HG02571 (cell line): ENCODE measurements around the gene LAMC3.

Experiments used
- ATAC-seq: cut with Tn5 transposase; IDR thresholded peaks from one replicate; pipeline ENCODE4 v1.9.1; 2021; ENCODE audit warnings: mild to moderate bottlenecking, moderate library complexity; ENCODE audit not compliant: unreplicated experiment

Gene LAMC3

GRCh38 chr9:130977811-130978221, 31.2 kb upstream of the LAMC3 start:
- no peak for ATAC-seq

DNA sequence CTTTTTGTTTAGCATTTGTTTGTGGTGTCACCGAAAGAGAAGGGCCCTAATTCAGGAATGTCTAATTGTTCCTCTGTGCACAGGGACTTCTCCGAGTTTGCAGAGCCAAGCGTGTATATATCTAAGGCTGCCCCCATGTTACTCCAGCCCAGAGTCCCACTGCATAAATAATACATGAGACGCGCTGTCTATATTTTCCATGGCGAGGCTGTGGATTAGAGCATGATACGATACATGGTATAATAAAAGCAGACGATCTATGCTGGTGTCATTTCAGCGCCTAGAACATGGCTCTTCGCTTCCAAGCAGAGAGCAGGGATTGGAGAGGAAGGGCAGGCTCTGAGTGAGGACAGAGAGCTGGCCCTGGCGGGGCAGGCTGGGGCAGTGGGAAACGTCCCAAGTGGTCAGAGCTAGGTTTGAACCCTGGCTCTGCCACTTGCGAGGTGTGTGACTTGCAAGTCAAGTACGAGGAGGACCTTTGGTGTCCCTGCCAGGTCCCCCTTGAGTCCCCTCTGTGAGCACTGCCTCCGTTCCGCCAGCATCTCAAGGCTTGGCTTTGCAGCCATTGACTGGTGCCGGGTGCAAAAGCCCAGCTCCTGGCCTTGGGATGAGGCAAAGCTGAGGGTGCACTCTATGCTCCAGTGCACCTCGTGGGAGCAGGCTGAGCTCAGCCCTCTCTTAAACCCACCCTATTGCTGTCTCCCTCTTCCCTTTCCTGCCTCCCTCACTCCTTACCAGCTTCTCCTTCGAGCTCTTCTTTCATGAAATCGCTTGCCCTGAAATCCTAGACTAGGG, 29.2 kb upstream of the LAMC3 start:
- ATAC-seq = no peak

- ATAC-seq = no peak
Observed at GRCh38 chr9:130980526-130980925, 28.4 kb upstream of the LAMC3 start.

- no peak for ATAC-seq
Observed at GRCh38 chr9:130981002-130981755, 27.8 kb upstream of the LAMC3 start.

DNA sequence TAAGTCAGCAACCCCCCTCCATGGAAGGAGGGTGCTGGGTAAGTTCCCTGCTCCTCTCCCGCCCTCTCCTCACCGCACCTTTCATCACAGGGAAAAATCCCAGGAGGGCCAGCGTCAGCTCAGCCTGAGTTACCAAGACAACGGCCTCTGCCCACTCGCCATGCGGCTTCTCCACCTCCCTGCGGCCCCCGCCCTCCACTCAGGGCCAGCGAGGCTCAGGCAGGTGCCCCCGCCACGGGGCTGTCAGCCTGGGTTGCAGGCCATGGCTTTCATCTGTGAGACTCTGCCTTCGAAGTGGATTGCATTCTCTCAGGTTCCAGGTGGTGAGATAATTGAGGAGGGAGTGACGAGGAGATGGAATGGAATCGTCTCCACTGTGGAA, 27.2 kb upstream of the LAMC3 start:
- no peak for ATAC-seq

GRCh38 chr9:130982636-130983358, 26.2 kb upstream of the LAMC3 start:
- ATAC-seq = no peak

DNA sequence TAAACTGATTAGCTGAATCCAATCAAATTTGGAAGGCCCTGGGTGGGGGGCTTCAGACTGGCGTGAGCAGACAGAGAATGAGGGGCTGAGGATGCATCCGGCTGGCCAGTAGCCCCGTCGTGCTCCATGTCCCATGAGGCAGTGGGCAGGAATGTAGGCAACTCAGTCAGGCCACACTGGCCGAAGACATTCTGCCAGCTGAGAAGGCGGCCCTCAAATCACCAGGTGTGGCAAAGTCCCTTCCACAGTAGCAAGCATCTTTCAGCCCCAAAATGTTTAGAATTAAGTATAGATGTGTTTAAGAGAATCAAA, 25.7 kb upstream of the LAMC3 start:
- ATAC-seq = no peak

DNA sequence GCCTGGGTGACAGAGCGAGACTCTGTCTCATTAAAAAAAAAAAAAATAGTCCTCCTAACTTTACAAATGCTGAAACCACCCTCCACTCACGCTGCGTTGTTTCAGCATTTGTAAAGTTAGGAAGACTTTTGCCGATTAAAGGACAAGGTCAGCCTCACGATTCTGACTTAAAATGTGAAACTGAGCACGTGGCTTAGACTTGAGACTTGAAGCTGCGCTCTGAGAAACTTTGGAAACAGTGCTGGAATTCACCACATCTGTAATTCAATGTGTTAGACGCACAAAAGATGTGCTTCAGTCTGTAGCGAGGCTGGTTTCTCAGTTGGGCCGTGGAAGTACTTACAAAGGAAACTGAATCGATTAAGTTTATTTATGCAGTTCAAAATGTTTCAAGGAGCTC, 25.0 kb upstream of the LAMC3 start:
- no peak for ATAC-seq

DNA sequence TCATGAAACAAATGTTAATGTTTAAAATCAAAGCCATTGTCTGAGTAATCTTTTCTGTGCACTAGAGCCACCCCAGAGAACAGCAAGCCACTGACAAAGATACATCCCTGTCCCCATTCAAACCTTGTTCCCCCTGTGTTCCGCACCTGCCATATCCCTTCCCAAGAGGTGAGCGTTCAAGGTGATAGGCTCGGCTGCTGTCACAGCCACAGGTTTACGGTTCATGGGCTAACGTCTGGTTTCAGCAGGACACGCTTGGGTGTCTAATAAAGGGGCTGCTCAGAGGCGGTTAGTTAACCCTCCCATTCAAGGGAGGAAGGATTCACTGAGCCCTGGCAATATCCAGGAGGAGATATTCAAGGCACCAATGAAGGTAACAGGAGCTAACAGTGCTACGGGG, 24.5 kb upstream of the LAMC3 start:
- ATAC-seq = no peak

GRCh38 chr9:130985029-130985428, 23.9 kb upstream of the LAMC3 start:
- ATAC-seq = no peak

DNA sequence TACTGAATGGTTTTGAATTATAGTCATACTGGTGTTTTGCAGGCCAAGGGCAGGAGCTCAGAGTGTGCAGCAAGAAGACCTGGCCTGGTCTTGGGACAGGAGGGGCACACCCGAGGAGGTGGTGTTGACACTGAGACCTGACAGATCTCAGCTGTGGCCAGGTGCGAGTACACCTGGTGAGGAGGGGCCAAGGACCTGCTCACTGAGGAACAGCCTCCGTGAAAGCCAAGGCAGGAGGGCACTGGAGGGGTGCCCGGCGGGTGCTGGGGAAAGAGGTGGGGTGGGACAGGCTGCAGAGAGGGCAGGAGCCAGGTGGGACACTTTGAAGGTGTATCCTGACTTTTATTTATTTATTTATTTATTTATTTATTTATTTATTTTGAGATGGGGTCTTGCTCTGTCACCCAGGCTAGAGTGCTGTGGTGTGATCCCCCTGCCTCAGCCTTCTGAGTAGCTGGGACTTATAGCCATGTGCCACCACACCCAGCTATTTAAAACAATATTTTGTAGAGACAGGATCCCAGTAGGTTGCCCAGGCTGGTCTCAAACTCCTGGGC, 23.3 kb upstream of the LAMC3 start:
- ATAC-seq = no peak

DNA sequence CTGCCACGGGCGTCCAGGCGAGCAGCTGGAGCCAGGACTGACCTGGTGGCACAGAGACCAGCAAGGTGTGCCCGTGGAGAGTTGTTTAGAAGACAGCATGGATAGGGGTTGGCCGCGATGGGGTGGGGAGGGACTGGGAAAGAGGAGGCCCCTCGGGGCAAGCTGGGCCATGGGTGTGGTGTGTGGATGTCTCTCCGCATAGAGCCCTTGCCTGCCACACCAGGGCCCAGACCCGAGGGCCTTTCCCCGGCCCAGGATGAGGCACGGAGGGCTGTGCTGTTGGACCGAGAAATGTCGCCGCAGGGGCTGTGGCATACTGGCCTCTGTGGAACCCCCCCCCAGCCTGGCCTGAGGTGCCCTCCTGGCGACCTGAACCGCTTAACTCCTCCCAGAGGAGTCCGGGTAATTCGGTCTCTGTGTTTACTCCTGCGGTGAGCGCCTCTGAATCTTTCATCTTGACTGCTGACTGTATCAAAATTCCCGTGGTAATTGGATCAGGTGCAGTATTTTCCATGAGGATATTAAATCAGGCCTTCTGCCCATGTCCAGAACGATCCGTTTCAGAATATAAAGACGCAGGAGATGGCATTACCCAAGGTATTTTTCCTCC, 22.5 kb upstream of the LAMC3 start:
- no peak for ATAC-seq

DNA sequence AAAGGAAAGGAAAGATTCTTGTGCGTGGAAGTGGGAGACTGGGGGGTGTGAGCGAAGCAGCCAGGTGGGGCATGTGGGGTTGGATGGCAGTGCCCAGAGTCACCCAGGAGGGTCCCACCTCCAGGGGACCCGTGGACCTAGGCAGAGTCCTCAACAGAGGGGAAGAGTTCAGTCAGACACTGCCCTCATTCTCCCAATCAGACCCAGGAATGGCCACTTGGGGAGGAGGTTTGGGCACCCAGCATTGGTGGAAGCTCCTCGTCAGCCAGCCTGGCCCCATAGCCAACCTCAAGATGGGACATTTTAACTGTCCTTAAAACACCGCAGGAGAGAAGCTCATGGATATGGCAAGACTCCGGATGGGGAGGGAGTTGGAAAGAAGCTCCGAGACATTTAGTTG, 21.9 kb upstream of the LAMC3 start:
- ATAC-seq = no peak

GRCh38 chr9:130987738-130988399, 21.1 kb upstream of the LAMC3 start:
- ATAC-seq = no peak

GRCh38 chr9:130988400-130988747, 20.6 kb upstream of the LAMC3 start:
- no peak for ATAC-seq

- no peak for ATAC-seq
Observed at GRCh38 chr9:130988905-130989304, 20.1 kb upstream of the LAMC3 start.

DNA sequence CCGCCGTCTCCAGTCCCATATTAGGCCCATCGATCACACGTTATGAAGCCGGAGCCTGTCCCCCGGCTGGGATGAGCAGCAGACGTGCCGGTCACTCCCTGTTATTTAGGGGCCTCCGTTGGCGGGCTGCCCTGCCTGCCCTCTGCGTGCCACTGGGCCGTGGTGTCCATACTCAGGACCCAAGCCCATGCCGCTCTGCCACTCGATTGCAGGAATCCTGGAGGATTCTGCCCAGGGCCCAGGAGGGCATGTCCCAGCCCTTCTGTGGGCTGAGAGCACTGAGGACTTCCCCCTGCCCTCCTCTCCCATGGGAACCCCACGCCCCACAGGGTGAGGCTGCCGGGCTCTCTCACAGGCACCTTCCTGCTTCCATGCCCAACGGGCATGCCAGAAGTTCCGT, 19.6 kb upstream of the LAMC3 start:
- no peak for ATAC-seq

GRCh38 chr9:130989891-130990290, 19.1 kb upstream of the LAMC3 start:
- no peak for ATAC-seq

DNA sequence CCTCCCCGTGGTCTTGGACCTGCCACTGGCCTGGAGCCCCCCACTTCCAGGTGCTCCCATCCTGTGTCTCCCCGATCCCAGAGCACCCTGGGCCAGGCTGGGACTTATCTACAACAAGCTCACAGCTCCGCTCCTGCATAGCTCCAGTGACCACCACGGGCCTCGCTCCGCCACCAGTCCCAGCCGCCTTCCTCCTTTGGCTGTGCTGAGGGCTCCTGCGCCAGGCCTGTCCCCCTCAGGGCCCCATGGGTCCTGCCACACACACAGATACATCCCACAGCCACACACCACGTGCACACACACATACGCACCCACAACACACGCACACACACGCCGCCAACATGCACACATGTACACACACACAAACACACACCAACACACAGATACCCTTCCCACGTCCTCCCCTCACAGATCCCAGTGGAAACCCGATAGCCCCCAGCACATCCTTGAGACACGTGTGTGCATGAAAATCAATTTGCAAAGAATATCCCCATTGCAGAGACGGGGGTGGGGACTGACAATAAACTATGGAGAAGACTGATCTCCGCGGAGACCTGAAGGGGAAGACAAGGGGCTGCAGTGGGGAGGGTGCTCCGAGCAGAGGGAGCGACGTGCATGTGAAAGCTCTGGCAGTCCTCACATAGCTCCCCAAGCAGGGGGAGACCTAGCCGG, 18.5 kb upstream of the LAMC3 start:
- ATAC-seq = no peak
